HG02943 (cell line): ENCODE data around the gene GFI1B.
"Not testable (repeated sequence)": the region's sequence is repeated elsewhere in the genome, so short reads cannot be mapped to it uniquely, and the experiment has no call there.

Source experiments
- ATAC-seq: cut with Tn5 transposase; IDR thresholded peaks from one replicate; pipeline ENCODE4 v1.9.1; 2021; ENCODE audit warnings: mild to moderate bottlenecking, low read depth, moderate library complexity; ENCODE audit not compliant: unreplicated experiment

GFI1B gene

GRCh38 chr9:132965478-132965877, 13.0 kb upstream of the GFI1B start:
- ATAC-seq = no peak

- ATAC-seq = not testable (repeated sequence)
Measured at GRCh38 chr9:132967908-132968307, 10.6 kb upstream of the GFI1B start.

DNA sequence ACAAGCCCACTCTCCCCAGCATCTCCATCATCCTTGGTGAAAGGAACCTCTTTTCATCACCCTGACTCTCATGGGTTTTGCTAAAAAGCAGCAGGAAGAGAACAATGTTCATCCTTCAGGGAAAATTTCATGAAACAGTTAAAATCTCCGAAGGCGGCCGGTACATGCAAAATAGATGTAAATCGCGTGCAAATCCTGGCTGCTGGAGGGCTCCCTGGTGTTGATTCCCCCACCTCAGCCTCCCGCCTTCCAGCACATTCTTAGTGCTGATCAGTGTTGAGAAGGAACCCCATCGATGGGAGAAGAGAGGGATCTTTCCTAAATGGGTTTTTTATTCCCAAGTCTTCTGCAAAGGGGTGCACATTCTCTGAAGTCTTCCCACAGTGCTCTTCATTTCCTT, 8.7 kb upstream of the GFI1B start:
- ATAC-seq = no peak

DNA sequence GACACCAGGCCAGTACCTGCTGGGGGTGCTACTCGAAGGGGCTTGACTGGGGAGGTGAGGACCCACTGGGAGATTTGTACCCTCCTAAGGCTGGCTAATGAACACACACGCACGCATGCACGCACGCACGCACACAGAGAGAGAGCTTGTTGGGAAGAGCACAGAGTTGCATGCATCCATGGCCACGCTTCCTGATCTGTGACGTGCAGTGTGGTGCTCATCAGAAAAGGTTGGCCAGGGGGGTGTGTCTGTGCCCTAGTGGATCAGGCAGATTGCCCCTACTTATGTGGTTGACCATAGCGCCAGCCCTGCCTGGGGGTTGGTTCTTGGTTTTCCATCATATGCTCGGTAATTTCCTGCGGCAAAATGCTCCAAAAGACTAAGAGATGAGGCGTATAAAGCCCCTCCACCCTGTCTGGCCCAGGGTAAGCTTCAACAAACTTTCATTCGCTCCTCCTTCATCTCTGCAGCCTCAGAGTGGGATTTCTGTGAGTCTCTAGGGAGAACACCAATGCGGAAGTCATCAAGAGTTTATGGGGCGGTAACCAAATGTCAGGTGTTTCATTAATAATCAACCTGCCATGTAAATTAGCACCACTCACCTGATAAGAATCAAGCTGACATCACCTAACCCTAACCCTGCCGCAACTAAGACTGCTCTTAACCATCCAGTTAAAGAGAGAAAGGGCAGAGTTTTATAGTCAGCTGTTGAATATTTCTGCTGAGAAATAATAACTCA, 8.0 kb upstream of the GFI1B start:
- ATAC-seq = no peak

DNA sequence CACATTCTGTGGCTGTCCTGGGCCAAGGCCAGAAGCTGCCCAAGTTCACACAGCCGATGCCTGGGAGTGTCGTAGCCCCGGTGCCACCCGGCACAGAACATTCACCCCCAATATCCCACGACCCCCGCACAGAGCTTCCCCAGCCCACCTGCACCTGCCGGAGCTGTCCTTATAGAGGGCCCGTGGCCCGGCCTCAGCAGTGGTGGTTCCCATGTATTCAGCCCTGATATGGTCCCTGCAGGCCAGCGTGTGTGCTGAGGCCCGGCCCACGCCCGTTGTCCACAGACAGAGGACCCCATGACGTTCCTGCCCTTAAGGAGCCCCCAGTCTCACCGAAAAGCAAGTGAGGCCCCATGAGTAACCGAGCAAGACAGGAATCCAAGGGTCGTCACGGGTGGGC, 5.3 kb upstream of the GFI1B start:
- ATAC-seq = no peak

GRCh38 chr9:132973713-132974112, 4.8 kb upstream of the GFI1B start:
- ATAC-seq = no peak

DNA sequence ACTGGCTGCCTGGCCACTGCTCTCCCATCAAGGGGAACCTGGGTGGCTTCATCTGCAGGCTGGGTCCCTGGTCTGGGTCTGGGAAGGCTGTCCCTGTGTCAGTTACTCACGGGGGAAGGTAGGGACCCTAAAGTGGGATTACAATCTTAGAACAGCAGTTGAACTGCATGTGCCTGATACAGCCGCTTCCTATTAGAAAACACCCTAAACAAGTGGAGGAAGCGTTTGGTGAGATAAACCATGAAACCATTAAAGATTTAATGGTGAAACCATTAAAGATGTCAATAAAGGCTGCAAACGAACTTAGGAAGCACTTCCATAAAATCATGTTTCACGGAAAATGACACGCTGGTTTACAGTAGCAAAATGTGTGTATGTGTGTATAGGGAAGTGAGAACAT, 2.5 kb upstream of the GFI1B start:
- no peak for ATAC-seq

DNA sequence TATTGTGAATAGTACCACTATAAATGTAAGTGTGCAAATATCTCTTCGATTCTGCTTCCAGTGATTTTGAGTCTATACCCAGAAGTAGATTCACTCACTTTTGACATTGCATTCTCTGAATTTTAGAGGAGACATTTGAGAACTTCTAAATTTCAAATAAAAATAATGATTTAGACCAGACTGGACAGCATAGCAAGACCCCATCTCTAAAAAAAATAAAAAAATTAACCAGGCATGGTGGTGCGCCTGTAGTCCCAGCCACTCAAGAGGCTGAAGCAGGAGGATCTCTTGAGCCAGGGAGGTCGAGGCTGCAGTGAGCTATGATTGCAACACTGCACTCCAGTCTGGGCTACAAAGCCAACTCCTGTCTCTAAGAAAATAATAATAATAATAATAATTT, 1.9 kb upstream of the GFI1B start:
- no peak for ATAC-seq

- ATAC-seq = no peak
Measured at GRCh38 chr9:132978112-132978450, 413 bp upstream of the GFI1B start.

DNA sequence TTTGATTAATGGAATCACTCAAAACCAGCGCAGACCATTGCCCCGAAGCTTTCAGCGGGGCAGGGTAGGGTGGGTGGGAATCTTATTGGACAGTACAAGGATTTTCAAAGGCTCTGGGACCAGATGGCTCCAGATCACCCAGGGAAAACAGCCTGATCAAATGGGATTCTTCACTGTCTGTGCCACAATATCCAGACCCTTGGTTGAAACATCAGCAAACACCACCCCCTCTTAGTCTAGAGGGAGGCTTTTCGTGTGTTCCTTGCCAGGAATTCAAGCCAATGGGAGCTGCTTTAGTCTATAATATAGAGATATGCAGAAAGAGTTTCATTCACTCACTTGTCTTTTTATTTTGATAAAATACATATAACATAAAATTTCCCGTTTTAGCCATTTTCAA, 1.7 kb downstream of the GFI1B start:
- ATAC-seq = no peak

GRCh38 chr9:132982458-132982857, 4.0 kb downstream of the GFI1B start:
- ATAC-seq = peak; percentile 66

GRCh38 chr9:132983491-132984201, 5.2 kb downstream of the GFI1B start:
- ATAC-seq = no peak

- ATAC-seq = no peak
Measured at GRCh38 chr9:132984202-132985070, 5.9 kb downstream of the GFI1B start.

- no peak for ATAC-seq
Measured at GRCh38 chr9:132985071-132985350, 6.5 kb downstream of the GFI1B start.

- no peak for ATAC-seq
Measured at GRCh38 chr9:132985489-132985888, 7.0 kb downstream of the GFI1B start.

DNA sequence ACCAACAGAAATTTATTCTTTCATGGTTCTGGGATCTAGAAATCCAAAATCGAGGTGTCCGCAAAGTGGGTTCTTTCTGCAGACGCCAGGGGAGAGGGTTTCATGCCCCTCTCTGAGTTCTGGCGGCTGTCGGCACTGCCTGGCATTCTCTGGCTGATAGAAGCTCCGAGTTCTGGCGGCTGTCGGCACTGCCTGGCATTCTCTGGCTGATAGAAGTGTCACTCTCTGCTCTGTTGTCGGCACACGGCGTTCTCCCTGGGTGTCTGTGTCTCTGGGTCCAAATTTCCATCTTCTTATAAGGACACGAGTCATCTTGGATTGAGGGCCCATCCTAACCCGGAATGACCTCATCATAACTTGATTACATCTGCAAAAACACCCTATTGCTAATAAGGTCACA, 7.6 kb downstream of the GFI1B start:
- no peak for ATAC-seq

- ATAC-seq = no peak
Measured at GRCh38 chr9:132986640-132987620, 8.4 kb downstream of the GFI1B start.

DNA sequence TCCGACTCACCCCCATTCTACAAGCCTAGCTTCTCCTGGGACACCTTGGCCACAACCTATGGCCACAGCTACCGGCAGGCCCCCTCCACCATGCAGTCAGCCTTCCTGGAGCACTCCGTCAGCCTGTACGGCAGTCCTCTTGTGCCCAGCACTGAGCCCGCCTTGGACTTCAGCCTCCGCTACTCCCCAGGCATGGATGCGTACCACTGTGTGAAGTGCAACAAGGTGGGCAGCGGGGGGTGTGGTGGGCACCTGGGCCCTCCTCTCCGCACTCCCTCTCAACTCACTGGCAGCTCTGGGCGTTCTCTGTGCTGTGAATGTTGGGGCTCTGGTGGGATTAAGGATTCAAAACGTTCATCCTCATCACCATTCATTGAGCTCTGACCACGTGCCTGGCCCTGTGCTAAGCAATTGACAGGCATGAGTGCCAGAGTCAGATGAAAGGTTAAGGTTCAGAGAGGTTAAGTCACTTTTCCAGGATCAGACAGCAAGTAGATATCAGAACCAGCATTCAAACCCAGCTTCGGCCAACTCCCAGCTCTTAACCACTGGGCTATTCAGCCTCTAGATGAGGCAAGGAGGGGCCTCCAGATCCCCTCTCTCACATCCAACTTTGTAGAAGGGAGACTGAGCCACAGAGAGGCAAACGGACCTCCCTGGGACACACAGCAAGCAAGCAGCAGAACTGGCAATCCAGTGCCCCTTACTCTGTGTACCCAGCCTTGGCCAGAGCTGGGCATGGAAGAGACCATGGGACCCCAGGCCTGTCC, 9.9 kb downstream of the GFI1B start:
- no peak for ATAC-seq

DNA sequence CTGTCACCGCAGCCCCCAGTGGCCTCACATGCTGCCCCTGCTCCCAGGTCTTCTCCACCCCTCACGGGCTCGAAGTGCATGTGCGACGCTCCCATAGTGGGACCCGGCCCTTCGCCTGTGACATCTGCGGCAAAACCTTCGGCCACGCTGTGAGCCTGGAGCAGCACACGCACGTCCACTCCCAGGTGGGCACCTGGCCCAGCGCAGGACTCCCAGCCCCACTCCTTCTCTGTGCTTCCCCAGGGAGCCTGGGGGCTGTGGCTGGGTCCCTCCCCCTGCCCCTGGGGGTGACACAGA, 10.5 kb downstream of the GFI1B start:
- ATAC-seq = no peak

DNA sequence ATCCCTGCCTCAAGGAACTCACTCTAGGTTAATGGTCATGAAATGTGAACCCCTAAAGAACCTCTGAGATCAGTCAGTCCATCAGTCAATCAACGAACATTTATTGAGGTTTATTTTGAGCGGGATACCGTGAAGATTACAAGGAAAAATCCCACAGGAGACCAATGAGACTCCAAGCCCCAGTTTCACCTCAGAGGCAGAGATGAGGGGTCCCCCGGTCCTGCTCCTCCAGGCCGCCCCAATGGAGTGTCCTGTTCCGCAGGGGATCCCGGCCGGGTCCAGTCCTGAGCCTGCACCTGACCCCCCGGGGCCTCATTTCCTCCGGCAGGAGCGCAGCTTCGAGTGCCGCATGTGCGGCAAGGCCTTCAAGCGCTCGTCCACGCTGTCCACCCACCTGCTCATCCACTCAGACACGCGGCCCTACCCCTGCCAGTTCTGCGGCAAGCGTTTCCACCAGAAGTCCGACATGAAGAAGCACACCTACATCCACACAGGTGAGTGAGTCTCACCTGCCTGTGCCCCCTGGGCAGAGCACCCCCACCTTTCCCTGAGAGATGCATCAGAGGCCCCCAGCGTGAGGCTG, 11.0 kb downstream of the GFI1B start:
- ATAC-seq = no peak
